Panc1 (cell line): ENCODE data around the gene AUNIP. TPM values are rescaled to one million over a fixed set of nuclear protein-coding genes. Genes with fewer than 3 reads are reported as not detected.

ENCODE experiments used
- ATAC-seq: fragments of 200-7000 bp; cut with Tn5 transposase; 2 replicates; pipeline ENCODE4 v1.9.1; 2020; ENCODE audit warnings: mild to moderate bottlenecking, moderate library complexity
- BruUV-seq: library from RNA; stranded (reverse); fragments of 400-500 nt; replicated peaks from 2 replicates; lab custom pipeline; 2021; lab: Mats Ljungman, UMichigan
- CTCF ChIA-PET: fragments of 300-600 bp; sonication (Branson Sonifier 250); formaldehyde crosslinking; loops from one replicate; lab custom pipeline; 2022; ENCODE audit warnings: antibody characterized with exemption; lab: Charles Lee
- POLR2A ChIA-PET: fragments of 300-600 bp; sonication (Branson Sonifier 250); formaldehyde crosslinking; loops from one replicate; lab custom pipeline; 2022; ENCODE audit warnings: antibody characterized with exemption; lab: Charles Lee
- DNase-seq: peaks from one replicate; pipeline ENCODE4 v3.0.0-alpha.2; 2010; ENCODE audit warnings: low read depth, low spot score
- H3K27ac ChIP-seq: 2 replicates; pipeline ENCODE4 v1.5.1; 2011; ENCODE audit warnings: mild to moderate bottlenecking, low read length, inconsistent platforms
- H3K27me3 ChIP-seq: fragments of 200-500 bp; sonication (Bioruptor generic); 2 replicates; pipeline ENCODE4 v1.6.0; 2014; ENCODE audit warnings: low read length, inconsistent platforms; ENCODE audit not compliant: control insufficient read depth, insufficient read depth
- H3K36me3 ChIP-seq: fragments of 200-500 bp; sonication (Bioruptor generic); 2 replicates; pipeline ENCODE4 v1.5.1; 2014; ENCODE audit warnings: inconsistent platforms, mild to moderate bottlenecking, low read length, moderate library complexity; ENCODE audit not compliant: control insufficient read depth, insufficient read depth
- H3K4me1 ChIP-seq: 2 replicates; pipeline ENCODE4 v1.5.1; 2011; ENCODE audit warnings: inconsistent platforms, mild to moderate bottlenecking, low read length, moderate library complexity; ENCODE audit not compliant: control insufficient read depth, insufficient read depth
- H3K4me3 ChIP-seq, 2 experiments: 2 replicates each; pipeline ENCODE4 v1.5.1; 2011 to 2012; ENCODE audit warnings: low read depth in 2 of 2, low read length in 2 of 2, mild to moderate bottlenecking in 2 of 2, inconsistent platforms in 1 of 2, moderate library complexity in 1 of 2
- H3K9me3 ChIP-seq: fragments of 200-500 bp; sonication (Bioruptor generic); 2 replicates; pipeline ENCODE4 v1.5.1; 2014; ENCODE audit warnings: low read depth, mild to moderate bottlenecking, inconsistent platforms, low read length, moderate library complexity; ENCODE audit not compliant: control insufficient read depth, insufficient read depth
- CTCF ChIP-seq: fragments of 450-650 bp; IDR thresholded peaks from 2 replicates; pipeline ENCODE4 v1.5.1; 2017; ENCODE audit warnings: mild to moderate bottlenecking
- POLR2AphosphoS5 ChIP-seq: IDR thresholded peaks from 2 replicates; pipeline ENCODE4 v1.6.1; 2012; ENCODE audit warnings: mild to moderate bottlenecking, low read depth, low read length, moderate library complexity
- REST ChIP-seq, 2 experiments: IDR thresholded peaks; 2 replicates each; pipeline ENCODE4 v1.6.1; 2011 to 2012; ENCODE audit warnings: low read depth in 2 of 2, control low read depth in 1 of 2, low read length in 1 of 2, mild to moderate bottlenecking in 1 of 2, moderate library complexity in 1 of 2; ENCODE audit not compliant: insufficient read depth in 1 of 2
- SIN3A ChIP-seq: IDR thresholded peaks from 2 replicates; pipeline ENCODE4 v1.6.1; 2012; ENCODE audit warnings: low read depth, mild to moderate bottlenecking, low read length, moderate library complexity, borderline replicate concordance; ENCODE audit not compliant: insufficient read depth
- TCF7L2 ChIP-seq: IDR thresholded peaks from 2 replicates; pipeline ENCODE4 v1.6.1; 2011; ENCODE audit warnings: mild to moderate bottlenecking, low read depth, low read length, inconsistent platforms
- in situ Hi-C: cut with HindIII; loops from 2 replicates; pipeline ENCODE4 v1.10.0; 2016; ENCODE audit warnings: low sequenced_read_pairs, low pct_unique_long_range_greater_than_20kb
- intact Hi-C: fragments of 100-400 bp; cut with micrococcal nuclease; formaldehyde crosslinking; loops from one replicate; pipeline ENCODE4 v1.10.0; 2022; ENCODE audit not compliant: unreplicated experiment
- total RNA-seq: library from RNA; stranded (reverse); gene quantifications from one replicate; pipeline ENCODE4 v1.2.1, GENCODE V29; 2021; ENCODE audit not compliant: unreplicated experiment

AUNIP gene
- total RNA-seq, 1 experiment from 2014 or later: 12.2 TPM

- in situ Hi-C loops: no loop called here
- H3K36me3 ChIP-seq: no peaks in the 10 kb centered on the region; the same call in 1 of the 2 replicates
- DNase-seq: no peak
- H3K4me1 ChIP-seq: peaks cover 10% of the 10 kb centered on the region; the same call in 1 of the 2 replicates
- H3K4me3 ChIP-seq: no peak overlapping the region
- H3K27me3 ChIP-seq: no peaks in the 10 kb centered on the region
- H3K9me3 ChIP-seq: no peaks in the 10 kb centered on the region
- ChIA-PET POLR2A (interaction anchor here (0.6 kb wide), 1 partner anchor 9 kb away, joined by 3 read pairs; no protein-coding TSS in a partner anchor), CTCF (interaction anchor here (0.7 kb wide), 1 partner anchor 286 kb away, joined by 4 read pairs; no protein-coding TSS in a partner anchor)
- intact Hi-C loops: no loop called here
- BruUV-seq: TSS peak; percentile 68
- no peak overlapping the region for H3K27ac ChIP-seq
- no peak for TF ChIP-seq CTCF
- TF ChIP-seq TCF7L2: no peak
- no peak for TF ChIP-seq SIN3A
- TF ChIP-seq REST (IDR thresholded peaks at IDR 0.05; ENCODE audit: insufficient read depth in 1 of 2, low read depth in 2 of 2, low read length in 1 of 2): no peak
- no peak for TF ChIP-seq POLR2AphosphoS5
- no peak for ATAC-seq
Measured at GRCh38 chr1:25856856-25857255, 2.4 kb downstream of the AUNIP start.

GRCh38 chr1:25854554-25854953, 4.7 kb downstream of the AUNIP start:
- Histone ChIP-seq H3K4me3 (no peak overlapping the region), H3K9me3 (no peaks in the 10 kb centered on the region), H3K36me3 (no peaks in the 10 kb centered on the region; the same call in 1 of the 2 replicates), H3K27ac (no peak overlapping the region), H3K27me3 (no peaks in the 10 kb centered on the region), H3K4me1 (peaks cover 5% of the 10 kb centered on the region; the same call in 1 of the 2 replicates)
- TF ChIP-seq REST (IDR thresholded peaks at IDR 0.05; ENCODE audit: insufficient read depth in 1 of 2, low read depth in 2 of 2, low read length in 1 of 2) (no peak), SIN3A (no peak), POLR2AphosphoS5 (no peak), CTCF (no peak)
- in situ Hi-C loops (no loop called here), intact Hi-C loops (no loop called here)
- POLR2A ChIA-PET: no interaction called here
- CTCF ChIA-PET: interaction anchor here (0.6 kb wide), 1 partner anchor 16 kb away, joined by 4 read pairs; no protein-coding TSS in a partner anchor
- ATAC-seq (no peak), DNase-seq (no peak)
- BruUV-seq: no TSS peak
